Stimulated activated CD8-positive, alpha-beta memory T cell treated with anti-CD3 and anti-CD28 coated beads, Interleukin-4, amount 100 ng/mL, for 48 hours (primary cell): ENCODE measurements around the gene SBF2.
"Not testable (repeated sequence)": the region's sequence is repeated elsewhere in the genome, so short reads cannot be mapped to it uniquely, and the experiment has no call there.

Source experiments
- DNase-seq: peaks from one replicate; pipeline ENCODE4 v3.0.0-alpha.2; 2020

SBF2 gene

GRCh38 chr11:9990221-9990973 lies 303.6 kb downstream of the SBF2 start:
- no peak for DNase-seq

GRCh38 chr11:9987303-9987702 lies 306.7 kb downstream of the SBF2 start:
- not testable (repeated sequence) for DNase-seq

- DNase-seq: no peak
Observed at GRCh38 chr11:9982796-9983579, 311.0 kb downstream of the SBF2 start.

- no peak for DNase-seq
Observed at GRCh38 chr11:9982127-9982795, 311.8 kb downstream of the SBF2 start.

GRCh38 chr11:9980931-9981330 lies 313.1 kb downstream of the SBF2 start:
- no peak for DNase-seq

- DNase-seq: no peak
Observed at GRCh38 chr11:9977554-9977953, 316.5 kb downstream of the SBF2 start.

- no peak for DNase-seq
Observed at GRCh38 chr11:9974375-9974774, 319.6 kb downstream of the SBF2 start.

GRCh38 chr11:9973921-9974320 lies 320.1 kb downstream of the SBF2 start:
- DNase-seq: no peak

GRCh38 chr11:9972989-9973388 lies 321.0 kb downstream of the SBF2 start:
- no peak for DNase-seq

- DNase-seq: no peak
Observed at GRCh38 chr11:9971894-9972293, 322.1 kb downstream of the SBF2 start.

GRCh38 chr11:9969068-9969467 lies 325.0 kb downstream of the SBF2 start:
- no peak for DNase-seq

- no peak for DNase-seq
Observed at GRCh38 chr11:9962722-9963121, 331.3 kb downstream of the SBF2 start.

GRCh38 chr11:9957072-9957471 lies 336.9 kb downstream of the SBF2 start:
- no peak for DNase-seq

GRCh38 chr11:9956483-9956882 lies 337.5 kb downstream of the SBF2 start:
- no peak for DNase-seq

GRCh38 chr11:9955391-9955790 lies 338.6 kb downstream of the SBF2 start:
- DNase-seq: no peak

GRCh38 chr11:9953994-9954626 lies 339.9 kb downstream of the SBF2 start:
- DNase-seq: no peak

- DNase-seq: no peak
Observed at GRCh38 chr11:9952511-9953196, 341.4 kb downstream of the SBF2 start.

- no peak for DNase-seq
Observed at GRCh38 chr11:9951807-9952206, 342.2 kb downstream of the SBF2 start.

GRCh38 chr11:9950462-9950861 lies 343.6 kb downstream of the SBF2 start:
- DNase-seq: no peak

GRCh38 chr11:9947231-9947864 lies 346.7 kb downstream of the SBF2 start:
- DNase-seq: no peak

- not testable (repeated sequence) for DNase-seq
Observed at GRCh38 chr11:9945680-9946079, 348.3 kb downstream of the SBF2 start.
